Breast epithelium (tissue), 3 donors: ENCODE results near the gene TLK1.

ENCODE experiments used
- CTCF ChIP-seq, 3 donors: fragments of 450-650 bp; IDR thresholded peaks; one replicate each; pipeline ENCODE4 v1.5.1; 2016 to 2017; ENCODE audit warnings: antibody characterized with exemption in 3 of 3, mild to moderate bottlenecking in 3 of 3, moderate library complexity in 3 of 3
- POLR2A ChIP-seq: fragments of 450-650 bp; IDR thresholded peaks from one replicate; pipeline ENCODE4 v1.6.1; 2016; ENCODE audit warnings: antibody characterized with exemption, mild to moderate bottlenecking, moderate library complexity

DNA sequence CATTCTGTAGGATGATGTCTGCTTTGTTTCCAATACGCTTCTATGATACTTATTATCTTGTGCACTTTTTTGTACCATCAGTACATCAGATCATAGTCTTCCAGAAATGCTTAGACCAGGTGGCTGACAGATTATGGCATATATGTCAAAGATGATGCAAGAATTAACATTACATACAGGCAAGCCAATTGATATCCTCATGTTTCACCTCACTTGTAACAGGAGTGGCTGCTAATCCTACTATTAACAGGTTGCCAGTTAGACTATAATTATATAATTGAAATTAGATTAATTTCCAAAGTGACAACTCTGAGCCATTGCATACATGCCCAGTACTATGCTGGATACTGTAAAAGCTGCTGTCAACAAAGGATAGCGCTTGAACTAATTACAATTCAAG, 77.2 kb downstream of the TLK1 start:
- TF ChIP-seq CTCF (IDR thresholded peaks at IDR 0.05) (no peak), POLR2A (no peak)
